Stimulated activated CD8-positive, alpha-beta memory T cell treated with anti-CD3 and anti-CD28 coated beads, Interleukin-4, amount 100 ng/mL, for 24 hours (primary cell): Measurements from ENCODE around the gene MTIF2.
"Not testable (repeated sequence)": the region's sequence is repeated elsewhere in the genome, so short reads cannot be mapped to it uniquely, and the experiment has no call there.

Experiments used
- DNase-seq: peaks from one replicate; pipeline ENCODE4 v3.0.0-alpha.2; 2020; ENCODE audit warnings: low read depth

The MTIF2 gene

GRCh38 chr2:55268907-55269644 is at the start of gene MTIF2:
Gene MTIF2, minus strand, starts transcription at chr2:55269231. Its CDS starts 5,373 bp downstream, at chr2:55263858.
- DNase-seq, result peak; percentile 91

DNA sequence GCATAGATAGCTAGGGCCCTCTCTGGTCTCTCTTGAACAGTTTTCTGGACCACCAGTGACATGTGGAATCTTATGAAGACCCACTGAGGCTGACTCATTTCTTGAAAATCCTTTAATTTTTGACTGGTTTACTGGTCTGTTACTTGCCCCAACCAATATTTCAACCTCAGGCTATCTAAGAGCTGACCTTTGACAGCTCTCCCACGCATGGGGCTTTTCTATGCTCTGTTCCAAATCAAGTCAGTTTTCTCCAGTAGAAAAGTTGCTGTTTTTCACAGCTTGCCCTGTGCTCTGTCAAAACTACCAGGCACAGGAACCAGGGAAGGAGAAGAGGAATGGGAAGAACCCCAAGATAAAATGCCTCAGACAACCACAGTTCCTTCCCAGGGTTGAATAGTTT is 46.0 kb upstream of the MTIF2 start:
- no peak for DNase-seq

GRCh38 chr2:55311444-55311870 is 42.4 kb upstream of the MTIF2 start:
- no peak for DNase-seq

DNA sequence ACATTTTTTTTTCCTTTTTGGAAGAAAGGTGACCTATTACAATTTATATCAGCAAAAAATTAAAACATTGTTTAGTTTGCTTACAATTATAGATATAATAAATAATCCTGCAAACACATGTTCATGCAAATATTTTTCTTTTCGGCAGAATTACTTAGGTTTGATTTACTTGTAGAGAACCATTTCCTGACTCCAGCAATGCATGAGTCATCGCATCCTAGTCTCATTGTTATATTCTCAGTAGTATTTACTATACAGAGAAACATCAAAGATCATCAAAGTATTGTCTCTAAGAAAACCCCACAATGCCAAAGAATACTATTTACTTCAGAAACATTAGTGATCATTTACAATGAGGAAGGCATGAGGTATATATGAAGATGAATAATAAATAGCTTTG is 40.4 kb upstream of the MTIF2 start:
- DNase-seq, result no peak

DNA sequence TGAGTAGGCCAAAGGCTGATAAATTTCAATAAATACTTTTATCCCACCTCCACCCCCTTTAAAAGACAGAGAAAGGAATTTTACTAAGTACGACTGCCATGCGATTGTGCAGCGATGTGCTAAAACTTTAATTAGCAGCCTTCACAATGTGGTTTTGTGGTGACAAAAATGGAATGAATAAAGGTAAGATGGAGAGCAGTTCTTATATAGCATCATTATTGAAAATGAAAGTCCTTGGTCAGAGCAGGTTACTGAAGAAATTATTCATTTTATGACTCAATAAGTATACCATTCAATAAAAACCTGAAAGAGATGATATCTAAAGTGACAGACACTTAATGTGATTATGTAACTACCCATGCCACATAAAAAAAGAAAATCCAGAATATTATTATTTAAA is 33.2 kb upstream of the MTIF2 start:
- no peak for DNase-seq

DNA sequence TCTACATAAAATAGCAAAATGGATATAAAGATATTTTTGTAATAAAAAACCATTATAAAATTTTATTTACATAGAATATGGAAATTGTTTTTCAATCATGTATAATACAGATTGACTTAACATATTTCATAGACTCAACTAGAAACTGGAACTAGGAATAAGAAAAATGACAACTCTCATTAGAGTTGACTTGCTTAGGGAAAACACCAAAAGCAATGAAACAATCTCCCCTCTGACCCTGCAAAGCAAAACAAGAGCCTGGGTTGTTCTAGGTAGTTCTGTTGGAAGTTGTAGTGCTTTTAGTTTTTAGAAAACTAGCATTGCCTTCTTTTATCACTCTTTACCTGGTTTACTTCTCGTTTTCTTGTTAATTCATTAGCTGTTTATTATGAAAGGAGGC is 32.2 kb upstream of the MTIF2 start:
- DNase-seq, result no peak

- no peak for DNase-seq
Measured at GRCh38 chr2:55296393-55296792, 27.4 kb upstream of the MTIF2 start.

GRCh38 chr2:55283083-55283482 is 14.1 kb upstream of the MTIF2 start:
- DNase-seq, result no peak

GRCh38 chr2:55282110-55282917 is 13.3 kb upstream of the MTIF2 start:
- peak; percentile 82 for DNase-seq

GRCh38 chr2:55280851-55281546 is 12.0 kb upstream of the MTIF2 start:
- DNase-seq, result not testable (repeated sequence)

GRCh38 chr2:55279859-55280424 is 10.9 kb upstream of the MTIF2 start:
- not testable (repeated sequence) for DNase-seq

DNA sequence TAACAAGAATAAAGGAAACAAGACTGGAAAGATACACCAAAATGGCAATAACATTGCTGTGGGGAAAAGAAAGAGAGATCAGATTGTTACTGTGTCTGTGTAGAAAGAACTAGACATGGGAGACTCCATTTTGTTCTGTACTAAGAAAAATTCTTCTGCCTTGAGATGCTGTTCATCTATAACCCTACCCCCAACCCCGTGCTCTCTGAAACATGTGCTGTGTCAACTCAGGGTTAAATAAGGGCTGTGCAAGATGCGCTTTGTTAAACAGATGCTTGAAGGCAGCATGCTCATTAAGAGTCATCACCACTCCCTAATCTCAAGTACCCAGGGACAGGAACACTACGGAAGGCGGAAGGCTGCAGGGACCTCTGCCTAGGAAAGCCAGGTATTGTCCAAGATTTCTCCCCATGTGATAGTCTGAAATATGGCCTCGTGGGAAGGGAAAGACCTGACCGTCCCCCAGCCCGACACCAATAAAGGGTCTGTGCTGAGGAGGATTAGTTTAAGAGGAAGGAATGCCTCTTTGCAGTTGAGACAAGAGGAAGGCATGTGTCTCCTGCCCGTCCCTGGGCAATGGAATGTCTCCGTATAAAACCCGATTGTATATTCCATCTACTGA is 10.3 kb upstream of the MTIF2 start:
- DNase-seq, result not testable (repeated sequence)

GRCh38 chr2:55277310-55277709 is 8.3 kb upstream of the MTIF2 start:
- no peak for DNase-seq

DNA sequence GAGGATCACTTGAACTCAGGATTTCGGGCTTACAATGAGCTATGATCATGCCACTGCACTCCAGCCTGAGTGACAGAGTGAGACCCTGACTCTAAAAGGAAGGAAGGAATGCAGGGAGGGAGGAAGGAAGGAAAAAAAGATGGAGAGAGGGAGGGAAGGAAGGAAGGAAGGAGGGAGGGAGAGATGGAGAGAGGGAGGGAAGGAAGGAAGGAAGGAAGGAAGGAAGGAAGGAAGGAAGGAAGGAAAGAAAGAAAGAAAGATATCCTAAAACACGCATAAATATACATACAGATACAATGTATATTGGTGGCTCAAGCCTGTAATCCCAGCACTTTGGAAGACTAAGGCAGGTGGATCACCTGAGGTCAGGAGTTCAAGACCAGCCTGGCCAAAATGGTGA is 5.3 kb upstream of the MTIF2 start:
- DNase-seq, result not testable (repeated sequence)

DNA sequence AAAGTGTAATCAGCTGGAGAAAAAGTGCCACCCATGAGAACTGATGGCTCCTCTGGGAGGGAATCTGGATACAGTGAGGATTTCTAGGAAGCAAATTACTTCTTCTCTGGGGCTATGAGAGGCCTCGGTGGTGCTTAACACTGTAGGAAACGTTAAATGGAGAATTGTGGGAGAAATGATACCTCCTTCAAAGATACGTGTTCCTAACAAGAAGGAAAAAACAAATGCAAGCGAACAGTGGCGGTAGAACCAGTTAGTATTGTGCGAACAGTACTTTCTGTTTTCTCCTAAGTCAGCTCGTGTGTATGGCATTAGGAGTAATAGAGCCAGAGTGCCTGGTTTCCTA is 587 bp upstream of the MTIF2 start:
- DNase-seq, result no peak

- no peak for DNase-seq
Measured at GRCh38 chr2:55268288-55268906, 634 bp downstream of the MTIF2 start.

DNA sequence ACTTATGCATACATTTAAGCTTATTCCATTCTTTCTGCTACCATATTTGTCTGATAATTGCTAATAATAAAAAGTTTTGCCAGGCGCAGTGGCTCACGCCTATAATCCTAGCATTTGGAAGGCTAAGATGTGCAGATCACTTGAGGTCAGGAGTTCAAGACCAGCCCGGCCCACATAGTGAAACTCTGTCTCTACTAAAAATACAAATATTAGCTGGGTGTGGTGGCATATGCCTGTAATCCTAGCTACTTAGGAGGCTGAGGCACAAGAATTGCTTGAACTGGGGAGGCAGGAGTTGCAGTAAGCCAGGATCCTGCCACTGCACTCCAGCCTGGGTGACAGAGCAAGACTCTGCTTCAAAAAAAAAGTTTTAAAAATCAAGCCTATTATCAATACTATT is 9.4 kb downstream of the MTIF2 start:
- DNase-seq, result not testable (repeated sequence)

GRCh38 chr2:55252832-55253231 is 16.2 kb downstream of the MTIF2 start:
- DNase-seq, result no peak

GRCh38 chr2:55247025-55247424 is 22.0 kb downstream of the MTIF2 start:
- DNase-seq, result no peak

DNA sequence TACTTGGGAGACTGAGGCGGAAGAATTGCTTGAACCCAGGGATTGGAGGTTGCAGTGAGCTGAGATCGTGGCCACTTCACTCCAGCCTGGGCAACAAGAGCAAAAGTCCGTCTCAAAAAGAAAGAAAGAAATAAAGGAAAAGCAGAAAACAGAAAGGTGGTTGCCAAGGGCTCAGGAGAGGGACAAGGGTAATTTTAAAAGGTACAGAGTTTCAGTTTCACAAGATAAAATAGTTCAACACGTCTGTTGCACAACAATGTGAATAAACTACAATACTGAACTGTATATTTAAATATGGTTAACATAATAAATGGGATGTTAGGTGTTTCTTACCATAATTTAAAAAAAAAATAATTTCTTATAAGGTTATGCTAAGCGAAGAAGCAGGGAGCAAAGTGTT is 23.6 kb downstream of the MTIF2 start:
- no peak for DNase-seq

DNA sequence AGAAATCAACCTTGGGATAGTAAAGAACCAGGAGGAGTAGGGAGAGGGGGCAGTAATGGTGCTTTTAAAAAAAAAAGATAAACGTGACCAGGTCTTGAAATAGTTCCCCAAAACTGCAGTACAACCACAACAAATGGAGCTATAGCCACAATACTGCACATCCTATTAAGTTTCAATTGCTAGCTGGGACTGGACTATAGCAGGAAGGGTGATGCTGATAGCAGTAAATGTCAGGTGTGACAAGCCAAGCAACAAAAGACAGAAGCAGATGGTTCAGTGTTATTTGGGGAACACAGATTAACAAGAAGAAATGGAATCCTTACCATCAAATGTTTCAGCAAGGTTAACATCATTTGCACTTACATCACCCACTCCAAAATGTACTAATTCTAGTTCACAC is 26.4 kb downstream of the MTIF2 start:
- DNase-seq, result no peak

- not testable (repeated sequence) for DNase-seq
Measured at GRCh38 chr2:55241582-55241981, 27.4 kb downstream of the MTIF2 start.
